ENCODE data around the gene CEP112. TPM values are rescaled to one million over a fixed set of nuclear protein-coding genes. Genes with fewer than 3 reads are reported as not detected.

CEP112 gene
- total RNA-seq, 1 donor from 2014 or later = 24.5 TPM

- H3K27me3 Mint-ChIP-seq (ENCODE audit: low read depth) = no peaks in the 10 kb centered on the region
- no peak for TF ChIP-seq CTCF (conservative IDR thresholded peaks at IDR 0.05)
- H3K4me3 Mint-ChIP-seq = no peak overlapping the region
- peaks cover 11% of the 10 kb centered on the region for H3K36me3 Mint-ChIP-seq (ENCODE audit: low read depth)
- no peaks in the 10 kb centered on the region for H3K9me3 Mint-ChIP-seq
- H3K27ac Mint-ChIP-seq (ENCODE audit: unreplicated experiment) = no peak overlapping the region
- DNase-seq (ENCODE audit: low read depth, low spot score) = no peak
- no peaks in the 10 kb centered on the region for H3K4me1 Mint-ChIP-seq
Measured at GRCh38 chr17:65730711-65731169, 461.2 kb downstream of the CEP112 start.

- Mint-ChIP-seq H3K27ac (ENCODE audit: unreplicated experiment) (no peak overlapping the region), H3K27me3 (ENCODE audit: low read depth) (no peaks in the 10 kb centered on the region), H3K9me3 (no peaks in the 10 kb centered on the region), H3K4me3 (no peak overlapping the region), H3K4me1 (no peaks in the 10 kb centered on the region), H3K36me3 (ENCODE audit: low read depth) (peaks cover 8% of the 10 kb centered on the region)
- no peak for DNase-seq (ENCODE audit: low read depth, low spot score)
- no peak for TF ChIP-seq CTCF (conservative IDR thresholded peaks at IDR 0.05)
Measured at GRCh38 chr17:65729207-65729606, 462.7 kb downstream of the CEP112 start.

- H3K4me1 Mint-ChIP-seq = peaks cover 5% of the 10 kb centered on the region
- no peak overlapping the region for H3K27ac Mint-ChIP-seq (ENCODE audit: unreplicated experiment)
- no peak for TF ChIP-seq CTCF (conservative IDR thresholded peaks at IDR 0.05)
- no peak overlapping the region for H3K4me3 Mint-ChIP-seq
- peaks cover 5% of the 10 kb centered on the region for H3K36me3 Mint-ChIP-seq (ENCODE audit: low read depth)
- H3K9me3 Mint-ChIP-seq = no peaks in the 10 kb centered on the region
- H3K27me3 Mint-ChIP-seq (ENCODE audit: low read depth) = no peaks in the 10 kb centered on the region
- no peak for DNase-seq (ENCODE audit: low read depth, low spot score)
Measured at GRCh38 chr17:65727832-65728231, 464.1 kb downstream of the CEP112 start.

- H3K9me3 Mint-ChIP-seq = no peaks in the 10 kb centered on the region
- no peaks in the 10 kb centered on the region for H3K27me3 Mint-ChIP-seq (ENCODE audit: low read depth)
Measured at GRCh38 chr17:65727246-65727645, 464.7 kb downstream of the CEP112 start.

GRCh38 chr17:65723431-65724151, 468.3 kb downstream of the CEP112 start:
- Mint-ChIP-seq H3K9me3 (no peaks in the 10 kb centered on the region), H3K27me3 (ENCODE audit: low read depth) (no peaks in the 10 kb centered on the region)

More at GRCh38 chr17:65727246-65727645, 464.7 kb downstream of the CEP112 start:
- TF ChIP-seq CTCF (conservative IDR thresholded peaks at IDR 0.05) = no peak
- Mint-ChIP-seq H3K36me3 (ENCODE audit: low read depth) (peaks cover 5% of the 10 kb centered on the region), H3K4me1 (peaks cover 5% of the 10 kb centered on the region), H3K4me3 (no peak overlapping the region), H3K27ac (ENCODE audit: unreplicated experiment) (no peak overlapping the region)
- DNase-seq (ENCODE audit: low read depth, low spot score) = no peak

More at GRCh38 chr17:65723431-65724151, 468.3 kb downstream of the CEP112 start:
- no peak overlapping the region for H3K27ac Mint-ChIP-seq (ENCODE audit: unreplicated experiment)
- no peak for DNase-seq (ENCODE audit: low read depth, low spot score)
- TF ChIP-seq CTCF (conservative IDR thresholded peaks at IDR 0.05) = no peak
- no peak overlapping the region for H3K4me3 Mint-ChIP-seq
- peaks cover 26% of the 10 kb centered on the region for H3K4me1 Mint-ChIP-seq
- peaks cover 2% of the 10 kb centered on the region for H3K36me3 Mint-ChIP-seq (ENCODE audit: low read depth)

All from neural crest cell (in vitro differentiated cells).